Measurements from ENCODE around the gene HGS.
A peak's percentile ranks its signal among the peaks of the same experiment; 100 is the strongest.

Gene HGS

DNA sequence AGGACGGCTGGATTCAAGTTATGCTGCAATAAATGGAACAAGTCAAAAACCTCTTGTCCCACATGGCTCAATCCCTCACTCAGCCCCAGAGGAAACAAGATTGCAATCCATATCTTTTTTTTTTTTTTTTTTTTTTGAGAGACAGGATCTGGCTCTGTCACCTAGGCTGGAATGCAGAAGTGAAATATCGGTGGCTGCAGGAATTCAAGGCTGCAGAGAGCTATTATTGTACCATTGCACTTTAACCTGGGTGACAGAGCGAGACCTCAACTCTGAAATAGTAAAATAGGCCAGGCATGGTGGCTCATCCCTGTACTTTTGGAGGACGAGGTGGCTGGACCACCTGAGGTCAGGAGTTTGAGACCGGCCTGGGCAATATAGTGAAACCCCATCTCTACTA, 24.8 kb upstream of the HGS start:
- 0 out of 2 replicates have a peak, but pooled peaks cover 3% of the 10 kb centered on the region for H3K36me3 ChIP-seq (ENCODE audit: control insufficient read depth, insufficient read depth, low read length)
- H3K4me3 ChIP-seq (ENCODE audit: low read depth, low read length), result no peak overlapping the region
- H3K27me3 ChIP-seq (ENCODE audit: control insufficient read depth, insufficient read depth, low read length), result no peaks in the 10 kb centered on the region
- no peak overlapping the region for H3K9ac ChIP-seq (ENCODE audit: low read length)
- H3K9me3 ChIP-seq (ENCODE audit: control insufficient read depth, insufficient read depth, low read depth, low read length), result no peaks in the 10 kb centered on the region
- H3K4me1 ChIP-seq (ENCODE audit: control insufficient read depth, insufficient read depth, low read length), result peaks cover 5% of the 10 kb centered on the region; the same call in 1 of the 2 replicates
- H3K27ac ChIP-seq (ENCODE audit: low read depth, low read length), result no peak overlapping the region

GRCh38 chr17:81660441-81660840, 23.4 kb upstream of the HGS start:
- H3K36me3 ChIP-seq (ENCODE audit: control insufficient read depth, insufficient read depth, low read length), result peaks cover 12% of the 10 kb centered on the region
- peaks cover 8% of the 10 kb centered on the region for H3K4me1 ChIP-seq (ENCODE audit: control insufficient read depth, insufficient read depth, low read length)
- no peak overlapping the region for H3K4me3 ChIP-seq (ENCODE audit: low read depth, low read length)
- H3K9me3 ChIP-seq (ENCODE audit: control insufficient read depth, insufficient read depth, low read depth, low read length), result no peaks in the 10 kb centered on the region
- no peaks in the 10 kb centered on the region for H3K27me3 ChIP-seq (ENCODE audit: control insufficient read depth, insufficient read depth, low read length)
- no peak overlapping the region for H3K9ac ChIP-seq (ENCODE audit: low read length)
- no peak overlapping the region for H3K27ac ChIP-seq (ENCODE audit: low read depth, low read length)

GRCh38 chr17:81662002-81662401, 21.8 kb upstream of the HGS start:
- no peaks in the 10 kb centered on the region for H3K27me3 ChIP-seq (ENCODE audit: control insufficient read depth, insufficient read depth, low read length)
- peaks cover 12% of the 10 kb centered on the region for H3K36me3 ChIP-seq (ENCODE audit: control insufficient read depth, insufficient read depth, low read length)
- peaks cover 11% of the 10 kb centered on the region for H3K4me1 ChIP-seq (ENCODE audit: control insufficient read depth, insufficient read depth, low read length)
- H3K4me3 ChIP-seq (ENCODE audit: low read depth, low read length), result no peak overlapping the region
- no peak overlapping the region for H3K27ac ChIP-seq (ENCODE audit: low read depth, low read length)
- no peaks in the 10 kb centered on the region for H3K9me3 ChIP-seq (ENCODE audit: control insufficient read depth, insufficient read depth, low read depth, low read length)
- no peak overlapping the region for H3K9ac ChIP-seq (ENCODE audit: low read length)

- peaks cover 26% of the 10 kb centered on the region for H3K36me3 ChIP-seq (ENCODE audit: control insufficient read depth, insufficient read depth, low read length)
- H3K27ac ChIP-seq (ENCODE audit: low read depth, low read length), result no peak overlapping the region
- no peak overlapping the region for H3K4me3 ChIP-seq (ENCODE audit: low read depth, low read length)
- no peaks in the 10 kb centered on the region for H3K9me3 ChIP-seq (ENCODE audit: control insufficient read depth, insufficient read depth, low read depth, low read length)
- no peaks in the 10 kb centered on the region for H3K27me3 ChIP-seq (ENCODE audit: control insufficient read depth, insufficient read depth, low read length)
- no peak overlapping the region for H3K9ac ChIP-seq (ENCODE audit: low read length)
- H3K4me1 ChIP-seq (ENCODE audit: control insufficient read depth, insufficient read depth, low read length), result peaks cover 15% of the 10 kb centered on the region
Measured at GRCh38 chr17:81664051-81664470, 19.8 kb upstream of the HGS start.

DNA sequence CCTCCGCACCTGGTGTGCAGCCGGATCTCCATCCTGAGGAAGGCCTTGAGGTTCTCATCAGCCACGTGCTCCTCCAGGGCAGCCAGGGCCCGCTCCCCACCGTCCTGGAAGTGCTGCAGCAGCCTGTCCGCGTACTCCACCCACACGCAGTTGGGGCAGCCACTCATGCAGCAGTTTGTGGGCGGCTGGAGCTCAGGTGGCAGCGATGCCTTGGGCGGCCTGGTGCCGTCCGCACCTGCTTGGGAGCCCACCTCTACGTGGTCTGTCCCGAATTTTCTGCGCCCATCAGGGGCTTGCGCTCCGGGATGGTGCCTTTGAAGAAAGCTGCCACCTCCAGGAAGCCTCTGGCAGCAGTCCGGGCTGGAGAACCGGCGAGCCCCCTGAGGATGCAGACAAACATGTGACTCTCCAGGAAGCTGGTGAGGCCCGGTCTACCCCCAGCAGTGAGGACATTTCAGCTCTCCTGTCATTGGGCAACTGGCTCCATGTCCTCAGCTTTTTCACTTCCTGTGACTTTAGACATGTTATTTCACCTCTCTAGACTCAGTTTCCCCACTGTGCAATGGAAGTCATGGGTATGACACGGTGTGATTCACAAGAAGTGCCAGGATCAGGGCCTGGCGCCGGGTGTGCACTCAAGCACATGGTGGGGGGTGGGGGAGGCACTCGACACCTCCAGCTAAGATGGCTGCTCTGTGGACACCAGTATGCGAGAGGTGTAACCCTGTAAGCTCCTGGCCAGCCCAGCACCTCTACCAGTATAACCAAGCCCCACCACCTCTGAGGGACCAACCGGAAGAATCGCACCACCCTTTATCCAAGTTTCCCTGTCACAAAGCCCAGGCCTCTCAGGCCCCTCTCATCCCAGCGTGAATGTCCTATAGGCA, 18.4 kb upstream of the HGS start:
- Histone ChIP-seq H3K4me3 (ENCODE audit: low read depth, low read length) (peak overlapping the region; percentile 95), H3K4me1 (ENCODE audit: control insufficient read depth, insufficient read depth, low read length) (peaks cover 15% of the 10 kb centered on the region), H3K9ac (ENCODE audit: low read length) (peak overlapping the region; percentile 99), H3K27me3 (ENCODE audit: control insufficient read depth, insufficient read depth, low read length) (no peaks in the 10 kb centered on the region), H3K36me3 (ENCODE audit: control insufficient read depth, insufficient read depth, low read length) (peaks cover 39% of the 10 kb centered on the region), H3K27ac (ENCODE audit: low read depth, low read length) (peak overlapping the region; percentile 94; the same call in 1 of the 2 replicates), H3K9me3 (ENCODE audit: control insufficient read depth, insufficient read depth, low read depth, low read length) (no peaks in the 10 kb centered on the region)

DNA sequence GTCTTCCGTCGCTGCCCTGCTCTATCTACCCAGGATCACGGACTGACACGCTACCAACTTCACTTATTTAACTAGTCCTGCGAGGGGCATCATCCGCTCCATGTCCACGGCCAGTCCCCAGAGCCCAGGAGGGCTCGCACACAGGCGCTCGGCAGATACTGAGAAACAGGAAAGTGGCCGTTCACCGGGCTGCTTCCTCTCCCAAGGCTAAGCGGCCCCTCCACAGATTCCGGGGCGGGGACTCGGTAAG, 17.8 kb upstream of the HGS start:
- H3K27me3 ChIP-seq (ENCODE audit: control insufficient read depth, insufficient read depth, low read length), result no peaks in the 10 kb centered on the region
- H3K9ac ChIP-seq (ENCODE audit: low read length), result peak overlapping the region; percentile 99
- no peaks in the 10 kb centered on the region for H3K9me3 ChIP-seq (ENCODE audit: control insufficient read depth, insufficient read depth, low read depth, low read length)
- peak overlapping the region; percentile 94; the same call in 1 of the 2 replicates for H3K27ac ChIP-seq (ENCODE audit: low read depth, low read length)
- peaks cover 15% of the 10 kb centered on the region for H3K4me1 ChIP-seq (ENCODE audit: control insufficient read depth, insufficient read depth, low read length)
- H3K4me3 ChIP-seq (ENCODE audit: low read depth, low read length), result peak overlapping the region; percentile 95
- peaks cover 44% of the 10 kb centered on the region for H3K36me3 ChIP-seq (ENCODE audit: control insufficient read depth, insufficient read depth, low read length)

DNA sequence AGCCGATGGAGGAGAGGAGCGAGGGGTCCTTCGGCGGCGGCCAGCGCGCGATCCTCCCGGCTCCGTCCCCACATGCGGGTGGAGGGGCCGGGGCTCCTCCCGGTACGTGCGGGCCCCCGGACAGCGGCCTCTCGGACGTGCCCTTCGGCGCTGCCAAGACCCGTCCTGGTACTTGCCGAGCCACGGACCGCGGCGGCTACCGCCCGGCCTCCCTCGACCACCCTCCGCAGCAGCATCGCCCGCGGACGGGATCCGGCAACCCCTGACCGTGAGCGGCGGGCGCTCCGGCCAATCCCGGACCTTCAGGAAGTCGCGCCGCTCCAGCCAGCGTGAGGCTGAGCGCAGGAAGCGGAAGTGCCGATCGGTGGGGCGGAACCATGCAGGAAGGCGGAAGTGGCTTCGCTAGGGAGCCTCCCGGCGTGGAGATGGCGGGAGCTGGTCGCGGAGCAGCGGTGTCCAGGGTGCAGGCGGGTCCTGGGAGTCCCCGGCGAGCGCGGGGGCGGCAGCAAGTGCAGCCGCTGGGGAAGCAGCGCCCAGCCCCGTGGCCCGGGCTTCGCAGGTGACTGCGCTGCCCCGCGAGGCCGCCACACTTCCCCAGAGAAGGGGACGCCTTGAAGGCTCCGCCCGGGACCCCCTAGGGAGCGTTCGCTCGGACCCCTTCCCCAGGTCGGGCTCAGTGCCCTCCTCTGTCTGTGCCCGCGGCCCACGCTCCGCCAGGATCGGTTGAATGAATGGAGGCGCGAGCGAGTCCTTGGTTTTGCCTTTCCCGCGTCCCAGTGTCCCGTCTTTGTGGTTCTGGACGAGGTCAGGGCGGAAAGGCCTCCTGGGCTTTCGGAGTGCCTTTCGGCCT, 17.2 kb upstream of the HGS start, which contains the start of the genes CCDC137 and OXLD1:
TSS of gene CCDC137 (plus strand) at position 396 of the 850 bp plus-strand sequence. CDS start at position 426, 30 bp downstream.
TSS of gene OXLD1 (minus strand) at position 264 of the 850 bp plus-strand sequence. CDS start at position 236, 28 bp downstream.
- H3K4me3 ChIP-seq (ENCODE audit: low read depth, low read length), result peak within 1 kb of the TSS; percentile 95
- no peaks in the 10 kb centered on the region for H3K27me3 ChIP-seq (ENCODE audit: control insufficient read depth, insufficient read depth, low read length)
- H3K27ac ChIP-seq (ENCODE audit: low read depth, low read length), result peak within 1 kb of the TSS; percentile 94
- H3K9ac ChIP-seq (ENCODE audit: low read length), result peak within 1 kb of the TSS; percentile 99
- H3K36me3 ChIP-seq (ENCODE audit: control insufficient read depth, insufficient read depth, low read length), result peaks cover 50% of the 10 kb centered on the region
- H3K9me3 ChIP-seq (ENCODE audit: control insufficient read depth, insufficient read depth, low read depth, low read length), result no peaks in the 10 kb centered on the region
- H3K4me1 ChIP-seq (ENCODE audit: control insufficient read depth, insufficient read depth, low read length), result peaks cover 15% of the 10 kb centered on the region

- Histone ChIP-seq H3K9me3 (ENCODE audit: control insufficient read depth, insufficient read depth, low read depth, low read length) (no peaks in the 10 kb centered on the region), H3K27me3 (ENCODE audit: control insufficient read depth, insufficient read depth, low read length) (no peaks in the 10 kb centered on the region), H3K4me1 (ENCODE audit: control insufficient read depth, insufficient read depth, low read length) (peaks cover 15% of the 10 kb centered on the region), H3K4me3 (ENCODE audit: low read depth, low read length) (peak overlapping the region; percentile 40), H3K9ac (ENCODE audit: low read length) (no peak overlapping the region), H3K36me3 (ENCODE audit: control insufficient read depth, insufficient read depth, low read length) (peaks cover 62% of the 10 kb centered on the region), H3K27ac (ENCODE audit: low read depth, low read length) (no peak overlapping the region)
Measured at GRCh38 chr17:81667754-81668153, 16.1 kb upstream of the HGS start.

DNA sequence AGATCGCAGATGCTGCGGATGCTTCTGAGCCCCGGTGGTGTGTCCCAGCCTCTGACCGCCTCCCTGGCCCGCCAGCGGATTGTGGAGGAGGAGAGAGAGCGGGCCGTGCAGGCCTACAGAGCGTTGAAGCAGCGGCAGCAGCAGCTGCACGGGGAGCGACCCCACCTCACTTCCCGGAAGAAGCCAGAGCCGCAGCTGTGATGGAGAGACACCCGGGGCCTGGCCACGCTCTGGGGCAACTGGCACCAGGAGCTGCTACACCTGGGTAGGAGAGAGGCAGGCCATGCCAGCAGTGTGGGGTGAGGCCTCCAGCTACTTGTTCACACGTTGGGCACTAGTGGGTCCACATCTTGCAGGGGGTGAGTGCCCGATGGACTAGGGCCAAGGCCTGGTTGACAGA, 11.3 kb upstream of the HGS start:
- H3K9ac ChIP-seq (ENCODE audit: low read length), result no peak overlapping the region
- H3K36me3 ChIP-seq (ENCODE audit: control insufficient read depth, insufficient read depth, low read length), result peaks cover 76% of the 10 kb centered on the region
- no peak overlapping the region for H3K4me3 ChIP-seq (ENCODE audit: low read depth, low read length)
- H3K9me3 ChIP-seq (ENCODE audit: control insufficient read depth, insufficient read depth, low read depth, low read length), result no peaks in the 10 kb centered on the region
- no peak overlapping the region for H3K27ac ChIP-seq (ENCODE audit: low read depth, low read length)
- H3K4me1 ChIP-seq (ENCODE audit: control insufficient read depth, insufficient read depth, low read length), result 0 out of 2 replicates have a peak, but pooled peaks cover 3% of the 10 kb centered on the region
- no peaks in the 10 kb centered on the region for H3K27me3 ChIP-seq (ENCODE audit: control insufficient read depth, insufficient read depth, low read length)

DNA sequence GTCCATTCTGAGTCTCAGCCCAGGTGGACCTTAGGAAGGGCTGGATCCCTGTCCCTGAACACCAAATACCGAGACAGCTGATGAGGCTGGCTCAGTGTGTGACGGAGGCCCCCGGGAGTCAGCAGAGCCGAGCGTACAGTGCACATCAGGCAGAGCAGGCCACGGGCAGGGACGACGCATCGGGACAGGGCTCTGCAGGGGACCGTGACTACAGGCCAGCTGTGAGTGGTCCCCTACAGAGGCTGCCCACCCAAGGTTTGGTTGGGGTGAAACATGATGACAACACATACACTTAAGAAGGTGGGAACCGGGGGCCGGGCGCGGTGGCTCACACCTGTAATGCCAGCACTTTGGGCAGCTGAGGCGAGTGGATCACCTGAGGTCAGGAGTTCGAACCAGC, 10.9 kb upstream of the HGS start:
- H3K4me3 ChIP-seq (ENCODE audit: low read depth, low read length), result no peak overlapping the region
- no peaks in the 10 kb centered on the region for H3K4me1 ChIP-seq (ENCODE audit: control insufficient read depth, insufficient read depth, low read length)
- no peaks in the 10 kb centered on the region for H3K27me3 ChIP-seq (ENCODE audit: control insufficient read depth, insufficient read depth, low read length)
- H3K27ac ChIP-seq (ENCODE audit: low read depth, low read length), result no peak overlapping the region
- H3K9me3 ChIP-seq (ENCODE audit: control insufficient read depth, insufficient read depth, low read depth, low read length), result no peaks in the 10 kb centered on the region
- H3K36me3 ChIP-seq (ENCODE audit: control insufficient read depth, insufficient read depth, low read length), result peaks cover 73% of the 10 kb centered on the region
- H3K9ac ChIP-seq (ENCODE audit: low read length), result no peak overlapping the region
